ENCODE measurements around the gene ARID4A. TPM values are rescaled to one million over a fixed set of nuclear protein-coding genes. Genes with fewer than 3 reads are reported as not detected.

Gene ARID4A
- polyA plus RNA-seq, 2 of the 4 experiments (the other 2 are of a cell fraction), result 9.0 to 15.1 TPM

GRCh38 chr14:58397156-58397555, 98.8 kb downstream of the ARID4A start:
- no peak for DNase-seq (ENCODE audit: low read depth in 1 of 2, low spot score in 1 of 2)
- no peak for ATAC-seq
- WGBS (ENCODE audit: missing lambda C conversion rate), result 91% methylated on average over 6 of the region's 6 CpGs
- TF ChIP-seq HOXA7 (CRISPR knock-in tag; IDR thresholded peaks at IDR 0.05) (no peak), ATOH8 (CRISPR knock-in tag; IDR thresholded peaks at IDR 0.05; ENCODE audit: low read depth) (no peak), GATA3 (IDR thresholded peaks at IDR 0.05; ENCODE audit: borderline replicate concordance) (no peak), MAX (IDR thresholded peaks at IDR 0.05) (no peak), RCOR1 (IDR thresholded peaks at IDR 0.05; ENCODE audit: low read depth, low read length) (no peak), CBX8 (IDR thresholded peaks at IDR 0.05) (no peak), RNF2 (IDR thresholded peaks at IDR 0.05; ENCODE audit: borderline replicate concordance, low read depth) (no peak), CHD2 (IDR thresholded peaks at IDR 0.05; ENCODE audit: low read length, partially characterized antibody) (no peak), RAD21 (conservative IDR thresholded peaks at IDR 0.05 in 1 of 2, IDR thresholded peaks at IDR 0.05 in 1 of 2) (no peak), NPAS2 (CRISPR knock-in tag; IDR thresholded peaks at IDR 0.05; ENCODE audit: borderline replicate concordance) (no peak), KDM5A (IDR thresholded peaks at IDR 0.05) (no peak), USF2 (IDR thresholded peaks at IDR 0.05) (no peak), FOSB (CRISPR knock-in tag; IDR thresholded peaks at IDR 0.05) (no peak), CHD4 (IDR thresholded peaks at IDR 0.05; ENCODE audit: borderline replicate concordance) (no peak), SREBF2 (IDR thresholded peaks at IDR 0.05) (no peak), BCL3 (IDR thresholded peaks at IDR 0.05) (no peak)
- TF ChIP-seq, protein P1, sequence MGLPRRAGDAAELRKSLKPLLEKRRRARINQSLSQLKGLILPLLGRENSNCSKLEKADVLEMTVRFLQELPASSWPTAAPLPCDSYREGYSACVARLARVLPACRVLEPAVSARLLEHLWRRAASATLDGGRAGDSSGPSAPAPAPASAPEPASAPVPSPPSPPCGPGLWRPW (IDR thresholded peaks at IDR 0.05), result no peak
- H3K4me2 ChIP-seq, result no peak overlapping the region
- no peak overlapping the region for H3K27ac ChIP-seq
- peaks cover 20% of the 10 kb centered on the region for H3K4me1 ChIP-seq
- no peak overlapping the region for H3K4me3 ChIP-seq
- ChIA-PET POLR2A (no interaction called here), CTCF (interaction anchor here (0.8 to 4.7 kb wide), 6 partner anchors 8 to 289 kb away, joined by 3 to 35 read pairs (median 14); no protein-coding TSS in a partner anchor)
- no peaks in the 10 kb centered on the region for H3K9me3 ChIP-seq
- FAIRE-seq, result no peak

- no peak for ATAC-seq
- Histone ChIP-seq H3K4me3 (no peak overlapping the region), H3K27ac (no peak overlapping the region), H3K9me3 (no peaks in the 10 kb centered on the region), H3K4me1 (peaks cover 20% of the 10 kb centered on the region), H3K4me2 (no peak overlapping the region)
- no peak for TF ChIP-seq MYC (IDR thresholded peaks at IDR 0.05; ENCODE audit: borderline replicate concordance, low read length)
- TF ChIP-seq HEYL (CRISPR knock-in tag; IDR thresholded peaks at IDR 0.05), result no peak
- no peak for TF ChIP-seq ZC3H11A (IDR thresholded peaks at IDR 0.05)
- no peak for TF ChIP-seq RCOR1 (IDR thresholded peaks at IDR 0.05; ENCODE audit: low read depth, low read length)
- no peak for TF ChIP-seq ESRRA (IDR thresholded peaks at IDR 0.05; ENCODE audit: borderline replicate concordance, low read length)
- TF ChIP-seq, protein P2, sequence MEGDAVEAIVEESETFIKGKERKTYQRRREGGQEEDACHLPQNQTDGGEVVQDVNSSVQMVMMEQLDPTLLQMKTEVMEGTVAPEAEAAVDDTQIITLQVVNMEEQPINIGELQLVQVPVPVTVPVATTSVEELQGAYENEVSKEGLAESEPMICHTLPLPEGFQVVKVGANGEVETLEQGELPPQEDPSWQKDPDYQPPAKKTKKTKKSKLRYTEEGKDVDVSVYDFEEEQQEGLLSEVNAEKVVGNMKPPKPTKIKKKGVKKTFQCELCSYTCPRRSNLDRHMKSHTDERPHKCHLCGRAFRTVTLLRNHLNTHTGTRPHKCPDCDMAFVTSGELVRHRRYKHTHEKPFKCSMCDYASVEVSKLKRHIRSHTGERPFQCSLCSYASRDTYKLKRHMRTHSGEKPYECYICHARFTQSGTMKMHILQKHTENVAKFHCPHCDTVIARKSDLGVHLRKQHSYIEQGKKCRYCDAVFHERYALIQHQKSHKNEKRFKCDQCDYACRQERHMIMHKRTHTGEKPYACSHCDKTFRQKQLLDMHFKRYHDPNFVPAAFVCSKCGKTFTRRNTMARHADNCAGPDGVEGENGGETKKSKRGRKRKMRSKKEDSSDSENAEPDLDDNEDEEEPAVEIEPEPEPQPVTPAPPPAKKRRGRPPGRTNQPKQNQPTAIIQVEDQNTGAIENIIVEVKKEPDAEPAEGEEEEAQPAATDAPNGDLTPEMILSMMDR (IDR thresholded peaks at IDR 0.05), result no peak
- POLR2A ChIA-PET, result no interaction called here
- no peak for FAIRE-seq
- DNase-seq (ENCODE audit: low read depth in 1 of 2, low spot score in 1 of 2), result no peak
- CTCF ChIA-PET, result interaction anchor here (0.9 to 4.1 kb wide), 3 partner anchors 7 to 18 kb away, joined by 3 to 25 read pairs (median 4); no protein-coding TSS in a partner anchor
Measured at GRCh38 chr14:58398495-58398894, 100.1 kb downstream of the ARID4A start.
